ENCODE data around the gene CEACAM19.
"Not testable (repeated sequence)": the region's sequence is repeated elsewhere in the genome, so short reads cannot be mapped to it uniquely, and the experiment has no call there.

DNA sequence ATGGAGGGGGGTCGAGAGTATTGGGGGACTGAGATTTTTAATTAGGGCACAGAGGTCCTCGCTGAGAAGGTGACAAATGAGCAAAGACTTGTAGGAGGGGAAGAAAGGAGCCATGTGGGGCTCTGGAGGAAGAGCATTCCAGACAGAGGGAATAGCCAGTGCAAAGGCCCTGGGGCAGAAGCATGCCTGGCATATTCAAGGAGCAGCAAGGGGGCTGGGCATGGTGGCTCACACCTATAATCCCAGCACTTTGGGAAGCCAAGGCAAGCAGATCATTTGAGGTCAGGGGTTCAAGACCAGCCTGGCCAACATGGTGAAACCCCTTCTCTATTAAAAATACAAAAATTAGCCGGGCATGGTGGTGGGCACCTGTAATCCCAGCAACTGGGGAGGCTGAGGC is 13.1 kb downstream of the CEACAM19 start:
- TF ChIP-seq, protein P1, sequence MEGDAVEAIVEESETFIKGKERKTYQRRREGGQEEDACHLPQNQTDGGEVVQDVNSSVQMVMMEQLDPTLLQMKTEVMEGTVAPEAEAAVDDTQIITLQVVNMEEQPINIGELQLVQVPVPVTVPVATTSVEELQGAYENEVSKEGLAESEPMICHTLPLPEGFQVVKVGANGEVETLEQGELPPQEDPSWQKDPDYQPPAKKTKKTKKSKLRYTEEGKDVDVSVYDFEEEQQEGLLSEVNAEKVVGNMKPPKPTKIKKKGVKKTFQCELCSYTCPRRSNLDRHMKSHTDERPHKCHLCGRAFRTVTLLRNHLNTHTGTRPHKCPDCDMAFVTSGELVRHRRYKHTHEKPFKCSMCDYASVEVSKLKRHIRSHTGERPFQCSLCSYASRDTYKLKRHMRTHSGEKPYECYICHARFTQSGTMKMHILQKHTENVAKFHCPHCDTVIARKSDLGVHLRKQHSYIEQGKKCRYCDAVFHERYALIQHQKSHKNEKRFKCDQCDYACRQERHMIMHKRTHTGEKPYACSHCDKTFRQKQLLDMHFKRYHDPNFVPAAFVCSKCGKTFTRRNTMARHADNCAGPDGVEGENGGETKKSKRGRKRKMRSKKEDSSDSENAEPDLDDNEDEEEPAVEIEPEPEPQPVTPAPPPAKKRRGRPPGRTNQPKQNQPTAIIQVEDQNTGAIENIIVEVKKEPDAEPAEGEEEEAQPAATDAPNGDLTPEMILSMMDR (IDR thresholded peaks at IDR 0.05 in 8 of 11, conservative IDR thresholded peaks at IDR 0.05 in 3 of 11), result not testable (repeated sequence)
- TF ChIP-seq POLR2A (IDR thresholded peaks at IDR 0.05), result not testable (repeated sequence)

Measured in spleen (tissue), 7 donors.